Measurements from ENCODE around the gene UGT3A2.

Gene UGT3A2

GRCh38 chr5:36017622-36018021, 49.1 kb downstream of the UGT3A2 start:
- H3K9me3 ChIP-seq (ENCODE audit: insufficient read depth, low read length): peaks cover 12% of the 10 kb centered on the region; the same call in 1 of the 2 replicates
- no peak overlapping the region for H3K4me3 ChIP-seq (ENCODE audit: insufficient read depth, low read length, poor library complexity, severe bottlenecking)
- H3K27ac ChIP-seq (ENCODE audit: low read depth, low read length): no peak overlapping the region
- H3F3A ChIP-seq (ENCODE audit: insufficient read depth): no peaks in the 10 kb centered on the region
- no peaks in the 10 kb centered on the region for H3K36me3 ChIP-seq (ENCODE audit: low read length)
- no peaks in the 10 kb centered on the region for H3K9me2 ChIP-seq (replicated peaks; ENCODE audit: insufficient read depth, low read length)
- H3K4me2 ChIP-seq (ENCODE audit: low read depth, low read length, poor library complexity, severe bottlenecking): no peak overlapping the region
- no peaks in the 10 kb centered on the region for H3K79me2 ChIP-seq (ENCODE audit: insufficient read depth, low read length)
- no peak overlapping the region for H2AFZ ChIP-seq (ENCODE audit: low read depth, low read length, severe bottlenecking)
- no peaks in the 10 kb centered on the region for H4K20me1 ChIP-seq (ENCODE audit: low read depth, low read length)
- no peak overlapping the region for H3K9ac ChIP-seq (ENCODE audit: low read length)
- no peak for TF ChIP-seq EZH2phosphoT487 (conservative IDR thresholded peaks at IDR 0.05; ENCODE audit: low read length)
- no peak for TF ChIP-seq CTCF (IDR thresholded peaks at IDR 0.05; ENCODE audit: insufficient read depth, low read length, poor library complexity, severe bottlenecking)
- no peaks in the 10 kb centered on the region for H3K27me3 ChIP-seq (ENCODE audit: low read length)

DNA sequence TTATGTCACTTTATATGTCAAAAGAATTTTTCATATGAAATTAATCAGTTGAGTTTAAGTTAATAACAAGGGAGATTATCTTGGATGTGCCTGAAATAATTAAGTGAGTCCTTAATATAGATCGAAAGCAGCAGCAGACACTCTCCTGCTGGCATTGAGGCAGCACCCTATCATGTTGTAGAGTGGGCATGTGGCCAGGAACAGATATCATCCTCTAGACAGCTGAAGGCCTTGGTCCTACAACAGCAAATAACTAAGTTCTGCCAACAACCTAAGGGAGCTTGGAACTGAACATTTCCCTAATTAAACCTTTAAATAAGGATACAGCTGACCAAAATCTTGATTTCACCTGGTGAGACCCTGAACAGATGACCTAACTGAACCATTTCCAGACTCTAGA, 49.7 kb downstream of the UGT3A2 start:
- Histone ChIP-seq H3F3A (ENCODE audit: insufficient read depth) (no peaks in the 10 kb centered on the region), H3K4me2 (ENCODE audit: low read depth, low read length, poor library complexity, severe bottlenecking) (no peak overlapping the region), H3K4me3 (ENCODE audit: insufficient read depth, low read length, poor library complexity, severe bottlenecking) (no peak overlapping the region), H3K27me3 (ENCODE audit: low read length) (no peaks in the 10 kb centered on the region), H2AFZ (ENCODE audit: low read depth, low read length, severe bottlenecking) (no peak overlapping the region), H4K20me1 (ENCODE audit: low read depth, low read length) (no peaks in the 10 kb centered on the region), H3K9ac (ENCODE audit: low read length) (no peak overlapping the region), H3K9me3 (ENCODE audit: insufficient read depth, low read length) (peaks cover 12% of the 10 kb centered on the region; the same call in 1 of the 2 replicates), H3K9me2 (replicated peaks; ENCODE audit: insufficient read depth, low read length) (no peaks in the 10 kb centered on the region), H3K79me2 (ENCODE audit: insufficient read depth, low read length) (no peaks in the 10 kb centered on the region), H3K27ac (ENCODE audit: low read depth, low read length) (no peak overlapping the region), H3K36me3 (ENCODE audit: low read length) (no peaks in the 10 kb centered on the region)
- no peak for TF ChIP-seq CTCF (IDR thresholded peaks at IDR 0.05; ENCODE audit: insufficient read depth, low read length, poor library complexity, severe bottlenecking)
- TF ChIP-seq EZH2phosphoT487 (conservative IDR thresholded peaks at IDR 0.05; ENCODE audit: low read length): no peak

DNA sequence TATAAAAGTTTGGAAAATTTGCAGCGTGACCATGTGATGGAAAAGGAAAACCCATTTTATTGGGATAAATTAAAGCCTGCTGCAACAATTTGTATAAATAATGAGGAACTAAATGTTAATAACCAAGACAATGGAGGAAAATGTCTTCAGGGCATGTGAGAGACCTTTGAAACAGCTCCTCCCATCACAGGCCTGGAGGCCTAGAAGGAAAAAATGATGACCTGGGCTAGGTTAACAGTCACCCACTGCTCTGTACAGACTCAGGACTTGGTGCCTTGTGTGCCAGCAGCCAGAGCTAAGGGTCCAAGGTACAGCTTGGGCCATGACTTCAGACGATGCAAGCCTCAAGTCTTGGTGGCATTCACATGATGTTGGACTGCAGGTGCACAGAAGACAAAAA, 53.5 kb downstream of the UGT3A2 start:
- Histone ChIP-seq H3K36me3 (ENCODE audit: low read length) (no peaks in the 10 kb centered on the region), H4K20me1 (ENCODE audit: low read depth, low read length) (no peaks in the 10 kb centered on the region), H3K9me3 (ENCODE audit: insufficient read depth, low read length) (peaks cover 18% of the 10 kb centered on the region; the same call in 1 of the 2 replicates), H3F3A (ENCODE audit: insufficient read depth) (no peaks in the 10 kb centered on the region), H3K4me3 (ENCODE audit: insufficient read depth, low read length, poor library complexity, severe bottlenecking) (no peak overlapping the region), H3K27ac (ENCODE audit: low read depth, low read length) (no peak overlapping the region), H3K4me2 (ENCODE audit: low read depth, low read length, poor library complexity, severe bottlenecking) (no peak overlapping the region), H3K9me2 (replicated peaks; ENCODE audit: insufficient read depth, low read length) (no peaks in the 10 kb centered on the region), H3K9ac (ENCODE audit: low read length) (no peak overlapping the region), H3K79me2 (ENCODE audit: insufficient read depth, low read length) (no peaks in the 10 kb centered on the region), H2AFZ (ENCODE audit: low read depth, low read length, severe bottlenecking) (no peak overlapping the region), H3K27me3 (ENCODE audit: low read length) (no peaks in the 10 kb centered on the region)
- no peak for TF ChIP-seq EZH2phosphoT487 (conservative IDR thresholded peaks at IDR 0.05; ENCODE audit: low read length)
- no peak for TF ChIP-seq CTCF (IDR thresholded peaks at IDR 0.05; ENCODE audit: insufficient read depth, low read length, poor library complexity, severe bottlenecking)
